Erythroblast (primary cell): ENCODE data around the gene HCRTR2.

Experiments
- GATA1 ChIP-seq: IDR thresholded peaks from 2 replicates; pipeline ENCODE4 v1.6.1; 2011; ENCODE audit warnings: low read depth, mild to moderate bottlenecking, control low read depth, low read length, moderate library complexity
- POLR2A ChIP-seq: IDR thresholded peaks from 2 replicates; pipeline ENCODE4 v1.6.1; 2011; ENCODE audit warnings: mild to moderate bottlenecking, low read length

GRCh38 chr6:55239099-55239498 lies 64.8 kb downstream of the HCRTR2 start:
- no peak for TF ChIP-seq POLR2A
- no peak for TF ChIP-seq GATA1
